HL-60 (cell line): ENCODE data around the gene TPK1.

ENCODE experiments used
- CTCF ChIP-seq: IDR thresholded peaks from one replicate; pipeline ENCODE4 v1.5.1; 2011; ENCODE audit warnings: low read length, control low read depth, inconsistent platforms; ENCODE audit not compliant: insufficient read depth
- GABPA ChIP-seq: IDR thresholded peaks from 2 replicates; pipeline ENCODE4 v1.6.1; 2012; ENCODE audit warnings: low read depth
- POLR2AphosphoS5 ChIP-seq: IDR thresholded peaks from 2 replicates; pipeline ENCODE4 v1.6.1; 2012; ENCODE audit warnings: low read depth
- REST ChIP-seq: IDR thresholded peaks from 2 replicates; pipeline ENCODE4 v1.6.1; 2012; ENCODE audit warnings: low read depth; ENCODE audit not compliant: insufficient replicate concordance
- SPI1 ChIP-seq: IDR thresholded peaks from 2 replicates; pipeline ENCODE4 v1.6.1; 2012; ENCODE audit warnings: low read depth, mild to moderate bottlenecking, borderline replicate concordance

- TF ChIP-seq POLR2AphosphoS5 (no peak), REST (no peak), CTCF (no peak), GABPA (no peak), SPI1 (no peak)
Measured at GRCh38 chr7:144830024-144830785, 5.6 kb downstream of the TPK1 start.
